ENCODE results near the gene NSFL1C.
"Not testable (repeated sequence)": the region's sequence is repeated elsewhere in the genome, so short reads cannot be mapped to it uniquely, and the experiment has no call there.

Gene NSFL1C

DNA sequence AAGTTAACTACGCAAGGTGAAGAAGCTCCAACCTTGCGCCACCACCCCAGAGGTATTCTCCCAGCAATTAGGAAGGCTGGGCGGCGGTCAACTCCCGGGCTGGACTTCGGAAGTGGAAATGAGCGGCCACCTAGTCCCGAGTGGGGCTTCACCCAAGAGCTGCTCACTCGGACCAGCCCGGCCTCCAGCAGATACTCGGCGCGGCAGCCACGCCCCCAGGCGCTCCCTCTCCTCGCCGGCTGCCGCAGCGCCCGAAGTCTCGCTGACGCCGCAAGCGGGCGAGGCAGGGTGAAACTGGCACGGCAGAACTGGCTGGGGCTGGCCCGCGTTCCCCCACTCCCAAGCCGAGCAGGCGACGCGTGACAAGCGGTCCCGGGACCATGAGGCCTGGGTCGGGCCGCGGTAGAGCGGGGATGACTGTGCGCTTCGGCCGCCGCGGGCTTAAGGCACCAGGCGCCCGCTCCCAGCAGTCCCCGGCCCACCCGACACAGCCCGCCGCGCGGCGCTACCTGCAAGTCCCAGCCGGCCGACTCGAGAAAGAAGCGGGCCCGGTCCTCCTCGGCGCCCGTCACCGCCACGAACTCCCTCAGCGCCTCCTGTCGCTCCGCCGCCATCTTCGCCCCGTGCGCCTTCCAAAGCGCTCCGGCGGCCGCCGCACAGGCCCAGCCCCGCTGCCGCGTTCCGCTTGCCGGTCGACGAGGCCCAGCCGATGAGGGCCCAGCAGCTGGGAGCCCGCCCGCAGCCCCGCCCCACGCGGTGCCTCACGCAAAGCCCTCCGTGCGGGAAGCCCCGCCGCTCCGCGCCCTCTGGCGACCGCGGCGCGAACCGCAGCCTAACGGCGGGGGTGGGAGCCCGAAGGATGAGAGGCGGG, at the start of gene NSFL1C:
TSS of gene NSFL1C (minus strand) at position 639 of the 871 bp plus-strand sequence. CDS start at position 614, 25 bp downstream.
- DNase-seq = peak; percentile 89

GRCh38 chr20:1513801-1514200, 47.2 kb upstream of the NSFL1C start:
- DNase-seq = no peak

DNA sequence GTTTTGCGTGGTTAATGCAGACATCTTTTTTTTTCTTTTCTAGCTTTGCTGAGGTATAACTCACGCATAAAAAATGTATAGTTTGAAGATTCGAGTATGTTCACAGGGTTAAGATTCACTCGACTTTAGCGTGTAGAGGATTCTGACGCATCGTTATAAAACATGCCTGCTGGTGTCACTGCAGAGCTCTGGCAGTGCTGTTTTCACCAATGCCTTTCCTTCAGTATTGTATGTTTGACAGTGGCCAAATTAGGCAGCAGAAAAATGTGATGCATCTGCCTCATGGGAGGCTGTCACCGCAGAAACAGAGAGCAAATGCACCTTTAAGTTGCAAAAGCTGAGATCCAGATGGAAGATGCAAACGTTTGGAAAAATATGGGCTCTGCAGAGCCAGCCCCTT, 42.6 kb upstream of the NSFL1C start:
- peak; percentile 2 for DNase-seq

DNA sequence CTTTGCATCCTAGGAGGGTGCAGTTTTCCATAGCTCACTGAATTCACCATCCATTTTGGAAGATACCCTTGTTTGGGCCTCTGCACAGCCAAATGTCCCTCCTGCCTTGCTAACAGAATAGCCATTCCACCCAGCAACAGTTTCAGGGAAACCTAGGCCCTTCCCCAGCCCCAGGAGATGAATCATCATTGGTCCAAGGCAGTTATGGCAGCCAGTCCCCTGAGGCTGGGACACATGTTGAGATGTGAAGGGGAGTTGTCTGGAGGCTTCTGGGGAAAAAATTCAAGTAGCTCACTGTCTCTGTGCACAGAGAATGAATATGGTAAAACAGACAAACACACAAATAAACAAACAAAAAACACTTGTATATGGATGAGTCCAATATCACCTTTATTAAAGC, 41.9 kb upstream of the NSFL1C start:
- no peak for DNase-seq

DNA sequence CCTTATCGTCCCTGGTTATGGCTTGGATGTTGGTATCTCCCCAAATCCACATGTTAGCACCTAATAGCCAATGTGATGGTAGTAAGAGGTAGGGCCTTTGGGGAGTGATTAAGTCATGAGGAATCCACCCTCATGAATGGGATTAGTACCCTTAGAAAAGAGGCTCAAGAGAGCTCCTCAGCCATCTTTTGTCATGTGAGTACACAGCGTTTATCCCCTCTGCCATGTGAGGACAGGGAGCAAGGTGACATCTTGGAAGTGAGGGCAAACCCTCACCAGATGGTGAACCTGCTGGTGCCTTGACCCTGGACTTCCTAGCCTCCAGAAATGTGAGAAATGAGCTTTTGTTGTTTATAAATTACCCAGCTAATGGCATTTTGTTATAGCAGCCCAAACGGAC, 40.6 kb upstream of the NSFL1C start:
- no peak for DNase-seq

DNA sequence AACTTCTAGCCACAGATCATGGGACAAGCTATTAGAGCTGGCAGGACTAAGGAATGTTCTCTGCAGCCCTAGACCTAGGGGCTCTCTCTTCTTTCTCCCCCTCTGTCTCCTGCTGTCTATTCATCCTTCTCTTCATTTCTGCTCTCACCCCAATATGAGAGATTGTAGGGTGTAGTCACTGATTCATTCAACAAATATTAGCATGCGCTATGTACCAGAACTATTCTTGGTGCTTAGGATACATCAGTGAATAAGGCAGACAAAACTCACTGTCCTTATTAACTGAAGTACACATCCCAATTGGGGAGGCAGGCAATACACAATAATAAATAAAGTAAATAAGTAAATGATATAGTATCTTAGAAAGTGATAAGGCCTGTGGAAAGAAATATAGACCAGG, 39.2 kb upstream of the NSFL1C start:
- no peak for DNase-seq

GRCh38 chr20:1505361-1505760, 38.7 kb upstream of the NSFL1C start:
- DNase-seq = no peak

DNA sequence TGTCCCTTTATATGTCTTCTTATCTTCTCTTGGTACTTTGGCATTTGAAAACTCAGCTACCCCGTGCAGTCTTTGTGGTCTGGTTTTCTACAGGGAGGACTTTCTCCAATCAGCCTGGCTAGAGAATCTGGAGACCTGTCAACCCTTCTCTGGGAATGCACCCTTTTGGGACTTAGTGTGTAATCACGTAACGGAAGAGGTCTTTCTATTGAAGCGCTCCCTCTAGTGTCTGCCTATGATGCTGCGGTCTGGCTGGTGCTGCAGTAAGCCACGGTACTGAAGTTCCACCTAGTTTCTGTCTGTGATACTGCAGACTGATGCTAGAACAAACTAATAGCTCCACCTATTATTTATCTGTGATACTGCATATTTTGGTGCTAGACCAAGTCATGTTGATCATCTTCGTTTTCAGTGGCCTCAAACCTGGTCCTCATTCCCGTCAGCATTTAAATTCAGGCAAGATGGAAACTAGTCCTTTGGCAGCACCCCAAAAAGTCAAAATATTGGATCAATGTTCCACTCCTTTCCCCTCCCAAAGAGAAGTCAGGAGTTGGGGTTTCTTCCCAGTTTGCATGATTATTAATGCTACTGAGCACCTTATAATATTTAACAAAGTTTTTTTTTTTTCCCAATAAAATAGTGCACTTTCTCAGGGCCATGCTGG, 37.0 kb upstream of the NSFL1C start:
- DNase-seq = peak; percentile 79

DNA sequence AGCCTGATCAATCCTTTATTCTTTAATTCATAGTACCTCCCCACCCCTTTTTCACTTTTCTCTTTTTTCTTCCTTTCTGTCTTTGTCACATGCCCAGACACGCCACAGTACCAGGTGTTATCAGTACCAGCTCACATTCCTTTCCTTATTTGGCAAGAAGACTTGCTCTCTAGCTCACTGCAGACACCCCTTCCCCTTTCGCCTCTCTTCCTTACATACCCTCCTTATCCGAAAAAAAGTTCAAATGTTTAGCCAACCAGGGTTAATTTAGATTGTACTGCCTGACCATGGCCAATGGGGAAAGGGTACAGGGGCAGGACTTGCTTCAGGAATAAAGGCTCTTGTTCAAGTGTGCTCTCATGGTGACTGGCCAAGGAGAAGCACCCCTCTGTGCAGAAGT, 33.8 kb upstream of the NSFL1C start:
- DNase-seq = no peak

DNA sequence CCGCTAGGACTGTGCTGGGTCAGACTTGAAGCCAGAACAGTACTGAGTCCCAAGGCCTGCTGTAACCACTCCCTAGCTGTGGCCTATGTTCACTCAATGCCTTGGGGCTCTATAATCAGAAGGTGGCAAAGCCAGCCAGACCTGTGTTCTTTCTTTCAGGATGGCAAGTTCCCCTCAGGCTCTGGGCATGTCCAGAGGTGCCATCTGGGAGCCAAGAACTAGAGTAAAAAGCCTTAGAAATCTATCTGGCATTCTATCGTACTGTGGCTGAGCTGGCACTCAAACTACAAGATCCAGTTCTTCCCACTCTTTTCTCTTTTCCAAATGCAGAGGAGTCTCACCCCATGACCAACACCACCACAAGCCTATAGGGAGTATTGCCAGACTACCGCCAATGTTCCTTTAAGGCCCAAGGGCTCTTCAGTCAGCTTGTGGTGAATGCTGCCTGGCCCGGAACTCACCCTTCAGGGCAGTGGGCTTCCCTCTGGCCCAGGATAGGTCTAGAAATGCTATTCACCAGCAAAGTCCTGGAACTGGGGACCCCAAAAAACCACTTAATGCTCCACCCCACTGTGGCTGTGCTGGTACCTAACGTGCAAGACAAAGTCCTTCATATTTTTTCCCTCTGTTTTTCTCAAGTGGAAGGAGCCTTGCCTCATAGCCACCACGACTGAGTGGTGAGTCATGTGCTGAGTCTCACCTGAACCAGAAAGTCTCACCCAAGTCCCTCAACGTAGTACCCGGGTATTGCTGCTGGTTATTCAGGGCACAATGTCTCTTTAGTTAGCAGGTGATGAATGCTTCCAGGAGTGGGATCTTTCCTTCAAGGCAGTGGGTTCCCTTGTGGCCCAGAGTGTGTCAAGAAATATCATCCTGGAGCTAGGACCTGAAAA, 33.1 kb upstream of the NSFL1C start:
- no peak for DNase-seq

DNA sequence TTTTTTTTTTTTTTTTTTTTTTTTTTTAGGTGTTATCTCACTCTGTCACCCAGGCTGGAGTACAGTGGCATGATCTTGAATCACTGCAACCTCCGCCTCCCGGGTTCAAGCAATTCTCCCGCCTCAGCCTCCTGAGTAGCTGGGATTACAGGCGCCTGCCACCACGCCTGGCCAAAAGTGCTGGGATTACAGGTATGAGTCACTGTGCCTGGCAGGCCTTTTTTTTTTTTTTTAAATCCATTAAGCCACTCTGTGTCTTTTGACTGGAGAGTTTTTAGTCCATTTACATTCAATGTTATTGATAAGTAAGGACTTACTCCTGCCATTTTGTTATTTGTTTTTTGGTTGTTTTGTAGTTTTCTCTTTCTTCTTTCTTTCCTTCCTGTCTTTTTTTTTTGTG, 30.7 kb upstream of the NSFL1C start:
- not testable (repeated sequence) for DNase-seq

- no peak for DNase-seq
Measured at GRCh38 chr20:1496930-1497329, 30.3 kb upstream of the NSFL1C start.

DNA sequence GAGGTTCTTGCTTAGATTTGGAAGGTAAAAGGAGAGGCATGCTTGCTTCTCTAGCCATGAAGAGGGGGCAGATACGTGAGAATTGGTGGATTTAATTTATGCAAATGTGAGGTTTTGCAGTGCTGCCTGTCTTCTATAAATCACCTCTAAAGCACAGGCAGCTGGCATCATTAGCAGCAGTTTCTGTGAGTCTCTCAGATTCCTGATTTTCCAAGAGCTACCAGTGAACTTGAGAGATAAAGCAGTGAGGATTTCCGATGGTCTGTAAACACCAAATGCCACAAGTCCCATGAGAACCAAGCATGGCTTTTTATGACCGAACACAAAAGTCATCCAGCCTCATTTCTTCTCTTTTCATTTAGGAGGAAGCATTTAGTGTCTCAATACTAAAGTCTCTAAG, 27.8 kb upstream of the NSFL1C start:
- no peak for DNase-seq

GRCh38 chr20:1493536-1493935, 26.9 kb upstream of the NSFL1C start:
- no peak for DNase-seq

DNA sequence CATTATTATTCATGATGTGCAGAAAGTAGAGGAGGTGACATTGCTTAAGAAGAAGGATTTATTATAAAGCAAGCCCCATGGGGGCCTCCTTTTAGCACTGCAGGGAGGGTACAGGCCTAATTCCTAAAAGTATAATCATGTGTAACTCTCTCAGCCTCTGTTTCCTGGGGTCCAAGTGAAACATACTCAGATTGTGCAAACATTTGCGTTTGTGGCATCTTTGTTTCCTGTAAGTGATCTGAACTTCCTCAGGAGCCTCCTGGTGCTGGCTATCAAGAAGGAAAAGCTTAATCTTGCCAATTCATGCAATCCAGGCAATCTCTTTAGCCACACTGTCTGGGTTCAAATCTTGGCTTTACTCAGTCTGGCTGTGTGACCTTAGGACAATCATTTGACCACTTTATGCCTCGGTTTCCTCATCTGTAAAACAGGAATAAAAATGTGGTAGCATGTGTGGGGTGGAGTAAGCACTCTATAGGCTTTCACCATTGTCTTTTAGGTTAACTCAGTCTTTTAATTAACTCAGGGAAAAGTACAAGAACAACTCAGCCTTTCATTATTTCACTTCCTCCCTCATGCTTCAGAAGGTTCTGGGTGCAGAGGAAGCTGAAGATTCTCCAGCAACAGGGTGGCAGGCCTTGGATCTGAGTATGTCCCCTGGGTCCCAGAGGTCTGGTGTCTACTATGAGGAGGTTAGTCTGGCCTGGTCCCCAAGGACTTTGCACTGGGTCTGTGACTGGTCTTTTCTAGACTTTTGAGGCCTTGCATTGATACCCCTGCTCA, 25.4 kb upstream of the NSFL1C start:
- DNase-seq = no peak

GRCh38 chr20:1491281-1491840, 24.7 kb upstream of the NSFL1C start, which contains the start of gene SIRPB2:
TSS of gene SIRPB2 (minus strand) at chr20:1491420. CDS start at chr20:1491359, 61 bp downstream.
- no peak for DNase-seq

GRCh38 chr20:1490643-1491195, 24.1 kb upstream of the NSFL1C start:
- no peak for DNase-seq

- DNase-seq = no peak
Measured at GRCh38 chr20:1489764-1490436, 23.3 kb upstream of the NSFL1C start.

DNA sequence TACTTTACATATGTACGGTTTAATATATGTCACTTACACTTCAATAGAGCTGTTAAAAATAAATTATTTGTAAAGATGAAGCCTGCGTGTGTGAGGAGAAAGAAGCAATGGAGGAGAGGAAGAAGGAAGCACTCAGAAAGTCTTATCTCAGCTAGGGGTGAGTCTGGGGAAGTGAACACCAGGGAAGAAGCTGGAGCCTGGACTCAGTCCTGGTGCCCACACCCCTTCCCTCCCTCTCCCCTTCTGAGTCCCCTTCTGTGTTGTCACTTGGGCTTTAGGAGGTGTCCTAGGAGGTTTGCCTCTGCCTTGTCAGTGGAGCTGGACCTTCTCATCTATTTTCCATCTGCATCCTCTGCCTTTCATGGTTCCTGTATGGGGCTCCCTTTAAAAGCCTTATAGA, 22.7 kb upstream of the NSFL1C start:
- DNase-seq = no peak

- DNase-seq = no peak
Measured at GRCh38 chr20:1486566-1486965, 19.9 kb upstream of the NSFL1C start.

Measured in NCI-H1092 treated with DMSO at 0.1 percent for 48 hours (cell line).